ENCODE measurements around the gene FSTL1. TPM values are rescaled to one million over a fixed set of nuclear protein-coding genes. Genes with fewer than 3 reads are reported as not detected.

Gene FSTL1
- total RNA-seq, 1 experiment from 2014 or later: 20.7 TPM

- Histone ChIP-seq H3K36me3 (ENCODE audit: control insufficient read depth in 1 of 2, insufficient read depth in 2 of 2, low read length in 2 of 2) (no peaks in the 10 kb centered on the region; a peak in 1 of 4 replicates), H3K4me3 (replicated peaks in 1 of 2; ENCODE audit: low read depth in 1 of 2, low read length in 2 of 2) (no peak overlapping the region), H2AFZ (ENCODE audit: low read depth, low read length, poor library complexity, severe bottlenecking) (no peak overlapping the region), H3K79me2 (ENCODE audit: insufficient read depth, low read length) (no peaks in the 10 kb centered on the region), H3K9ac (ENCODE audit: low read length) (no peak overlapping the region), H3K4me2 (ENCODE audit: low read length) (no peak overlapping the region), H4K20me1 (ENCODE audit: insufficient read depth) (no peaks in the 10 kb centered on the region), H3K4me1 (ENCODE audit: control insufficient read depth in 1 of 2, insufficient read depth in 2 of 2, low read length in 2 of 2) (peaks cover 2 to 17% of the 10 kb centered on the region in 2 experiments; a peak in 3 of 4 replicates), H3K9me2 (ENCODE audit: insufficient read depth) (no peaks in the 10 kb centered on the region), H3K27ac (ENCODE audit: low read depth, low read length) (no peak overlapping the region), H3K9me3 (ENCODE audit: control insufficient read depth in 1 of 2, insufficient read depth in 1 of 2, low read depth in 1 of 2, low read length in 2 of 2) (no peaks in the 10 kb centered on the region), H3K27me3 (ENCODE audit: insufficient read depth, low read length) (no peaks in the 10 kb centered on the region)
- ATAC-seq: no peak
- TF ChIP-seq YY1 (IDR thresholded peaks at IDR 0.05; ENCODE audit: extremely low read depth, insufficient replicate concordance, low read depth, low read length) (no peak), REST (IDR thresholded peaks at IDR 0.05; ENCODE audit: low read depth) (no peak), SRF (IDR thresholded peaks at IDR 0.05; ENCODE audit: low read depth) (no peak), TCF7L2 (IDR thresholded peaks at IDR 0.05; ENCODE audit: borderline replicate concordance, extremely low read depth, insufficient read depth, insufficient read length) (no peak), EGR1 (IDR thresholded peaks at IDR 0.05; ENCODE audit: low read depth) (no peak), CEBPB (IDR thresholded peaks at IDR 0.05; ENCODE audit: low read depth) (no peak), ATF3 (IDR thresholded peaks at IDR 0.05) (no peak), RAD21 (IDR thresholded peaks at IDR 0.05; ENCODE audit: low read depth) (no peak), ZNF274 (IDR thresholded peaks at IDR 0.05; ENCODE audit: low read depth, low read length) (no peak), JUND (IDR thresholded peaks at IDR 0.05) (no peak)
- POLR2A ChIA-PET: no interaction called here
- no TSS peak for BruUV-seq (replicated peaks)
- CTCF ChIA-PET: no interaction called here
- DNase-seq (ENCODE audit: low read depth, low spot score): no peak
- RAD21 ChIA-PET (ENCODE audit: low non-redundant PET in 1 of 2, low total read pairs in 2 of 2, uncharacterized antibody in 2 of 2, unreplicated experiment in 2 of 2): no interaction called here
- intact Hi-C loops (cut with micrococcal nuclease): no loop called here
Measured at GRCh38 chr3:120440001-120440703, 10.6 kb downstream of the FSTL1 start.

Measured in HCT116 (cell line).